Activated CD8-positive, alpha-beta T cell treated with anti-CD3 and anti-CD28 coated beads, Interleukin-2, amount 10 ng/mL, durations not matched to agents 7 days and 5 days (primary cell): ENCODE results near the gene FNBP1L. TPM values are rescaled to one million over a fixed set of nuclear protein-coding genes. Genes with fewer than 3 reads are reported as not detected.
"Not testable (repeated sequence)": the region's sequence is repeated elsewhere in the genome, so short reads cannot be mapped to it uniquely, and the experiment has no call there.

Experiments
- ATAC-seq: fragments of 150-1000 bp; cut with Tn5 transposase; one replicate; pipeline ENCODE4 v1.10.0; 2021; ENCODE audit warnings: moderate library complexity
- CTCF ChIA-PET: fragments of 350-600 bp; sonication (Branson Sonifier 250); formaldehyde crosslinking; loops from one replicate; lab custom pipeline; 2021; ENCODE audit warnings: antibody characterized with exemption; lab: Charles Lee
- POLR2A ChIA-PET: fragments of 350-600 bp; sonication (Branson Sonifier 250); formaldehyde crosslinking; loops from one replicate; lab custom pipeline; 2021; ENCODE audit warnings: antibody characterized with exemption; lab: Charles Lee
- DNase-seq: peaks from one replicate; pipeline ENCODE4 v3.0.0-alpha.2; 2020
- H3K27ac Mint-ChIP-seq: one replicate; pipeline ENCODE4 v1.8.0; 2021; ENCODE audit warnings: mild to moderate bottlenecking, mixed read lengths
- H3K27me3 Mint-ChIP-seq: one replicate; pipeline ENCODE4 v1.8.0; 2021; ENCODE audit warnings: low read depth, mixed read lengths
- H3K36me3 Mint-ChIP-seq: one replicate; pipeline ENCODE4 v1.8.0; 2021; ENCODE audit warnings: low read depth, mixed read lengths
- H3K4me1 Mint-ChIP-seq: one replicate; pipeline ENCODE4 v1.8.0; 2021; ENCODE audit warnings: low read depth, mixed read lengths
- H3K4me3 Mint-ChIP-seq: one replicate; pipeline ENCODE4 v1.8.0; 2021; ENCODE audit warnings: mild to moderate bottlenecking, mixed read lengths
- H3K9me3 Mint-ChIP-seq: one replicate; pipeline ENCODE4 v1.8.0; 2022; ENCODE audit warnings: mixed read lengths; ENCODE audit not compliant: insufficient read depth
- total RNA-seq, 2 experiments: library from RNA; stranded (reverse); gene quantifications; one replicate each; pipeline ENCODE4 v1.2.3, GENCODE V29; 2021

FNBP1L gene
- total RNA-seq, 2 experiments from 2014 or later: 0.10 TPM; not detected in 1

DNA sequence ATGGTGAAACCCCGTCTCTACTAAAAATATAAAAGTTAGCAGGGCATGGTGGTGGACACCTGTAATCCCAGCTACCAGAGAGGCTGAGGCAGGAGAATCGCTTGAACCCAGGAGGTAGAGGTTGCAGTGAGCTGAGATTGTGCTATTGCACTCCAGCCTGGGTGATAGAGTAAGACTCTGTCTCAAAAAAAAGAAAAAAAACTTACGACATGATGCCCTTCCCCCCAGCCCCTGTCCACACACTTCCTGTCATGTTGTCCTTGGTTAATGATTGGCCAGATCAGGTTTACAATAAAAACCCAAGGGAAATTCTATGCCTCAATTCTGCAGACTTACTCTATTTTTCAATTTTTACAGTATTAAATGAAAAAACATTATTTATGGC is 143.4 kb downstream of the FNBP1L start:
- H3K4me3 Mint-ChIP-seq, H3K9me3 Mint-ChIP-seq, DNase-seq, POLR2A ChIA-PET, H3K36me3 Mint-ChIP-seq, ATAC-seq: not testable (repeated sequence)
- CTCF ChIA-PET: interaction anchor here (1.5 kb wide), 1 partner anchor 38 kb away, joined by 5 read pairs; no protein-coding TSS in a partner anchor
- H3K27me3 Mint-ChIP-seq: peaks cover 21% of the 10 kb centered on the region
- H3K27ac Mint-ChIP-seq: peak overlapping the region; percentile 7
- peaks cover 36% of the 10 kb centered on the region for H3K4me1 Mint-ChIP-seq

DNA sequence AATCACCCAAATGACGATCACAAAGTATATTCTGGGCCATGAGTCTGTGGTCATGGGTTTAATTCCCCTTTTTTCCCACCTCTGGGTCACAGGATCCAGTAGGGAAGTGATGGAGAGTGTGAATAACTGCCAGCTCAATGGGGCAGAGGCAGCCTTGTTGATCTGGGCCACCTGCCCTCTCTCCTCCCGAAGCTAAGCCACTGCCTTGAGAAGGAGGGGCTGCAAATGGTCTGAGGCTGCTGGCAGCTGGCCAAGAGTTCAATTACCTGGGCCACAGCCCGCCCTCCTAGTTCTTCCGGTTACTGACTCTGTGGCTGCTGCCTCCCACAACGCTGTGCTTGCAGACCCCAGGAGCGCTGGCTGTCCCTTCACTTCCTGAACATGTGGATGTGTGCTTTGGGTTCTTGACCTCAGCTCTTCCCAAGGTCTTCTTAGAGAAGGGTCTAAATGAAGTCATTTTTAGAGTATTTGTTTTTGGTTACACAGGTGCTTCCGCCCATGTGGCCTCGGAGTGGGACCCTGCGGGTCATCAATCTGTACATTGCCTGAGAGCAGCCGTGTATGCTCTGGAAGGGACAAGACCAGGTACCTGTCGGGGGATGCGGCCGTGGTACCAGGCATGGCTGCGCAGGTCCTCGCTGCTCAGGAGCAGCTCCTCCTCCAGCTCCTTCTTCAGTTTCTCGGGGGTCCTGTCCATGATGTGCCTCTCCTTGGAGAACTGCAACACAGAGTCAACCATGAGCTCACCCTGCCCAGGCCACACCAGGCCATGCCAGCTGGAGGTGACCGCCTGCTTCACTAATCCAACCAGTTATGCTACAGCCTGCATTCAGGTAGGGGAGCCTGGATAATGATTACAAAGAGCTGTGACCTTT is 144.0 kb downstream of the FNBP1L start:
- Mint-ChIP-seq H3K27ac (peak overlapping the region; percentile 7), H3K36me3 (no peaks in the 10 kb centered on the region), H3K9me3 (no peaks in the 10 kb centered on the region), H3K4me3 (no peak overlapping the region), H3K27me3 (peaks cover 26% of the 10 kb centered on the region), H3K4me1 (peaks cover 36% of the 10 kb centered on the region)
- ATAC-seq (peak; percentile 63), DNase-seq (peak; percentile 67)
- CTCF ChIA-PET: interaction anchor here (0.7 to 1.5 kb wide), 3 partner anchors 38 to 254 kb away, joined by 3 to 5 read pairs (median 4); no protein-coding TSS in a partner anchor
- POLR2A ChIA-PET: no interaction called here

DNA sequence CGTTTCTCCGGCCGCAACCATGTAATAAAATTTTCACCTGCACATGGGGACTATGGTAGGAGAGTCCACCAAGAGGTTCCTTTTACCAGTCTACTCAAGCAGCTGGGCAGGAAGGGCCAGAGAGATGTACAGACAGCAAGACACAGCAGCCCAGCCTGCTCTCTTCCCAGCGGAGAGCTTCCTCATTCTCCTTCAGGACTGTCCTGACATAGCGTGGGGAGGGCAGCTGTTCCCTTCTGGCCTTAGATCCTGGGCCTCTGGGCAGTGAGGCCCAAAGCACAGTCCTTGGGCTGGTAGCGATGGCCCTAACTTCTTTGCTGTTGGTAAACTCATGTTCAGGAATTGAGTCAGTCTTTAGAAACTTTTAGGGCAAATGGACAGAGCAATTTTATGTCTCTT is 144.6 kb downstream of the FNBP1L start:
- Mint-ChIP-seq H3K27me3 (peaks cover 28% of the 10 kb centered on the region), H3K9me3 (no peaks in the 10 kb centered on the region), H3K36me3 (no peaks in the 10 kb centered on the region), H3K4me3 (no peak overlapping the region), H3K27ac (no peak overlapping the region), H3K4me1 (peaks cover 36% of the 10 kb centered on the region)
- POLR2A ChIA-PET: no interaction called here
- CTCF ChIA-PET: interaction anchor here (0.7 to 1.5 kb wide), 3 partner anchors 37 to 253 kb away, joined by 3 to 5 read pairs (median 4); no protein-coding TSS in a partner anchor
- DNase-seq: no peak
- no peak for ATAC-seq

DNA sequence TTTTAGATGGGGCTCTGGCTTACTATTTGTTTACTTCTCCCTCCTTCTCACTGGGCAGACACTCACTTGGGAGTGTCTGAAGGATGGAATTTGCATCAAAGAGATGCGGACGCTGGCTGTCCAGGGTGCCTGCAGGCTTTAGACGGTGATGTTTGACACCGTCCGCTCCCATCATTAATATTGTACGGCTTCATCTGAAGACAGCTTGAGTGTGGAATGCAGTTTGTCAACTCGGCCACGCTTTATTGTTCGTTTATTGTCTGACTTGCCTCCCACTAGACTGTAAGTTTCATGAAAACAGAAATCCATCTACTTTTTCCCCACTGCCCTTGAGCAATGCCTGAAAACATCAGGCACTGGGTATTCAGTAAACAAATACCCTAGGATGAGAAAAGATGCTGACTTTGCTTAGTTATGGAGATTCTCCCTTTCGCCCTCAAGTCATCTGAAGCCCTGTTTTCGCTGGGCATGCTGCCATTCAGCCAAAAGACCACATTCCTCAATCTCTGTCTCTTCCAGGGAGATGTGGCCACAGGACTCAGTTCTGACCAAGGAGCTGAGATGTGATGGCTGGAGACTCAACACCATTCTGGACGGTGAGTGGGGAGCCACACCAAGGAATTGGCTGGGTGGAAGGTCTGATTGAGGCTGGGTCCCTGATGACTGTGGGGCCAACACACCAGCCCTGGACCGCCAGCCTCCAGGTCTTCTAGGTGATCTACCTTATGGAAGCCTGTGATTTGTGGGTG is 146.1 kb downstream of the FNBP1L start:
- Mint-ChIP-seq H3K27ac (no peak overlapping the region), H3K36me3 (no peaks in the 10 kb centered on the region), H3K4me3 (no peak overlapping the region), H3K4me1 (peaks cover 27% of the 10 kb centered on the region), H3K9me3 (no peaks in the 10 kb centered on the region), H3K27me3 (peaks cover 28% of the 10 kb centered on the region)
- CTCF ChIA-PET: interaction anchor here (0.7 kb wide), 1 partner anchor 249 kb away, joined by 3 read pairs; no protein-coding TSS in a partner anchor
- POLR2A ChIA-PET: no interaction called here
- no peak for ATAC-seq
- DNase-seq: no peak

DNA sequence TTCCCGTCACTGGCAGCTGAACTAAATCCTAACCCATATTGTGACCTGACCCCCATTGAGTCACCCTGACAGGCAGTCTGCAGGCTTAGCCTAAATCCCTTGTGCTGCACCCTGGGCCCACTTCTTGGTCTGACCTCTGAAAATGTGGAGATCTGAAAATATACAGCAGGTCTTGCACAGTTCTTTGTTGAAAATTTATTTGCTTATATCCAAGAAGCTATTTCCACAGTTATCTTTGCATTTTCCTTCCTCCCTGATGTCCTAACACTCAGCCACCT is 146.6 kb downstream of the FNBP1L start:
- CTCF ChIA-PET: no interaction called here
- POLR2A ChIA-PET: no interaction called here
- no peaks in the 10 kb centered on the region for H3K36me3 Mint-ChIP-seq
- peaks cover 23% of the 10 kb centered on the region for H3K4me1 Mint-ChIP-seq
- no peak overlapping the region for H3K4me3 Mint-ChIP-seq
- H3K27ac Mint-ChIP-seq: no peak overlapping the region
- DNase-seq: no peak
- no peaks in the 10 kb centered on the region for H3K9me3 Mint-ChIP-seq
- no peak for ATAC-seq
- peaks cover 28% of the 10 kb centered on the region for H3K27me3 Mint-ChIP-seq

DNA sequence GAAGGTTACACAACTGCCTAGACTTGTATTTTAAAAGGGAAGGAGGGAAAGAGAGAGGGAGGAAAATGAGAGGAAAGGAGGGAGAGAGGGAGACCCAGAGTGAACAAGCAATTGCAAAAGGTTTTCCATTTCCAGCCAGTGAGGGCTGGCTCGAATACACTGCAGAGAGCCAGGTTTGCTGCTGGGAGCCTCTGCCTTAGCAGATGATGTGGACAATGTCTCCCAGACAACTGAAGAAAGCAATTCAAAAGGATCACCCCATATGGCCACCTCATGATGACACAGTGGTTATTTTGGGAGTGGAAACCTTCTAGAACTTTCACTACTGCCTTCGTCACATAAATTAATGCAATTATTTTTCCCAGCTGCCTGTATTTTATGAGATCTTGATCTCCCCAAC is 147.3 kb downstream of the FNBP1L start:
- Mint-ChIP-seq H3K27me3 (peaks cover 28% of the 10 kb centered on the region), H3K4me1 (peaks cover 18% of the 10 kb centered on the region), H3K4me3 (no peak overlapping the region), H3K36me3 (no peaks in the 10 kb centered on the region), H3K27ac (no peak overlapping the region), H3K9me3 (no peaks in the 10 kb centered on the region)
- ATAC-seq (no peak), DNase-seq (no peak)
- POLR2A ChIA-PET: no interaction called here
- CTCF ChIA-PET: no interaction called here

DNA sequence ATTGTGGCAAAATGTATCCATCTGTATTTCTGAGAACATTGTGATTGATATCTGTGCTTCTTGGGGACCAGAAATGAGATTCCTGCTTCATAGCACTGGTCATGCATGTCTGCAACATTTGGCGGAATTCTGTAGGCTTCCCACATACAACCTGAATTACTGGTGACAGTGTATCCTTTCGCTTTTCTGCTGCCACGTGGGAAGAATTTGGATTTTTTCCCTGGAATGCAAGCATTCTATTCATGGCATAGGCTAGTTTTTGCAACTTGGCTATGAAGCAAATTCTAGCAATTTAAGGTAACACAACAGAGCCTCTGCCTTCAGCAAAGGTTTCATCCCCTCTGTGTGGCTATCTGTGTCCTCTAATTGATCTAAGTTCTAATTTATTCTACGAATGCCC is 147.8 kb downstream of the FNBP1L start:
- DNase-seq: no peak
- peaks cover 13% of the 10 kb centered on the region for H3K4me1 Mint-ChIP-seq
- peaks cover 28% of the 10 kb centered on the region for H3K27me3 Mint-ChIP-seq
- ATAC-seq: no peak
- no peaks in the 10 kb centered on the region for H3K36me3 Mint-ChIP-seq
- ChIA-PET POLR2A (no interaction called here), CTCF (no interaction called here)
- no peaks in the 10 kb centered on the region for H3K9me3 Mint-ChIP-seq
- H3K27ac Mint-ChIP-seq: no peak overlapping the region
- H3K4me3 Mint-ChIP-seq: no peak overlapping the region

DNA sequence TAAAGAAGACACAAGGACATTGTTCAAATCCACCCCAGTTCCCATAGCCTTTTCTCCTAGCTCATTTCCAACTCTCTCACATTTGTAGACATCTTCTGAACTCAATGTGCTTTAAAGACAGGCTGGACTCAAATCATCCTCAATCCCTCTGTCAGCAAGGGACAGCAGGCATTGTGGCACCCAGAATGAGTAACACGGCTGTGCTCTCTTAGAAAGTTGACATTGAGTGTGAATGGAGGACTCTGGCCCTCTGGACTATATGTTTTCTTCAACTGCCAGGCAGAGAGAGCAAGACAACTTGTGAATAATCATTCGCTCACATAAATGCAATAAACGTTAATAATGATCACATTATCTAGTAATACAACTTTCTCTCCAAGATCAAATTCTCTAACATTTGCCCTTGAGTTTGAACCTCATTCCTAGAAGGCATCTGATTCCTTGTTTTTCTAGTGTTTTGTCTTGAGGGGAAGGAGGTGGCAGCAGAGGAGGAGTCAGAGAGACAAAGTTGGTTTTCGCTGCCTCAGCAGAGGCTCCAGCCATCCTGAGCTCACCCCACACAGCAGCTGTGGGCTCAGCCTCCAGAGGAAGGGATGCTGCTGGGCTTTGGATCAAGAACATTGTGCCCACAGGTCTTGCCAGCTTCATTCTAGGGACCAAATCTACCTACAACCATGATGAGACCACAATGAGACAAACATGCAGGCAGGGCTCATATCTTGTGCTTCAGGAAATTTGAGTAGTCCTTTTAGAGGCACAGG is 148.6 kb downstream of the FNBP1L start:
- no peak overlapping the region for H3K27ac Mint-ChIP-seq
- H3K27me3 Mint-ChIP-seq: peaks cover 28% of the 10 kb centered on the region
- H3K9me3 Mint-ChIP-seq: no peaks in the 10 kb centered on the region
- no peak for ATAC-seq
- ChIA-PET POLR2A (no interaction called here), CTCF (no interaction called here)
- no peak for DNase-seq
- H3K4me1 Mint-ChIP-seq: peaks cover 9% of the 10 kb centered on the region
- no peak overlapping the region for H3K4me3 Mint-ChIP-seq
- no peaks in the 10 kb centered on the region for H3K36me3 Mint-ChIP-seq

DNA sequence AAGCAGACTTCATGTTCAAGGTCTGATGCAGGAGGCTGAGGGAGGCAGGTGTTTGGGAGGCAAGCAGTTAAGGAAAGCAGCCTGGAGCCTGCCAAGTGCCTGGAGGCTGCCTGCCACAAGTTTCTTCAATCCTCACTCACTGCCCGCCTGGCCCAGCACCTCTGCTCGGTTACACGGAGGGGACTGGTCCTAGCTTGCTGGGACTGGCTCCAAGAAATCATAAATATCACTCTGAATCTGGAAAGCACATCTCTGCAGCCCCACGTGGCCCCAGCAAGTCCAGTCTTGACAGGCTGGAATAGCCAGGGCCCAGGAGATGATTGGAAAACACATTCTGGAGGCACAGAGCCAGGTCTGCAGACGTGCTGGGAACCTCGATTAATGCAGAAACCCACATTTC is 149.8 kb downstream of the FNBP1L start:
- ChIA-PET POLR2A (interaction anchor here (0.6 kb wide), 1 partner anchor 49 kb away, joined by 3 read pairs; no protein-coding TSS in a partner anchor), CTCF (no interaction called here)
- DNase-seq (no peak), ATAC-seq (no peak)
- Mint-ChIP-seq H3K9me3 (no peaks in the 10 kb centered on the region), H3K27ac (no peak overlapping the region), H3K36me3 (no peaks in the 10 kb centered on the region), H3K4me3 (no peak overlapping the region), H3K27me3 (peaks cover 27% of the 10 kb centered on the region), H3K4me1 (no peaks in the 10 kb centered on the region)

DNA sequence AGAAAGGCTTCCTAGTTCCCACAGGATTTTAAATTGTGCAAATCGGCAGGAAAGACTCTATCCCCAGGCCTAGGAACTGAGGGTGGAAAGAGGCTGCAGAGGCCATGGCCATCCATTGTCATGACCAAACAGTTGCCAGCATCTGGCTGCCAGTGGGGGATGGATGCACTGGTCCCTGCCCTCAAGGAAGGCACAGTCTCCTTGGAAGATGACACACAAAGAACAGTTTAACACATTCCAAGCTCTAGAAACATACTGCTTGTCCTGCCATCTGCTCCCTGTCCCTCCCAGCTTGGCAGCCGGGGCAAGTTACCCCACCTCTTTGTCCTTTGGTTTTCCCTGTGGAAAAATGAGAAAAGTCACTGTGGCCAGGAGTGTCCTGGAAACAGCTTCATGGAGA is 150.5 kb downstream of the FNBP1L start:
- Mint-ChIP-seq H3K9me3 (no peaks in the 10 kb centered on the region), H3K27me3 (peaks cover 27% of the 10 kb centered on the region), H3K27ac (no peak overlapping the region), H3K36me3 (no peaks in the 10 kb centered on the region), H3K4me3 (no peak overlapping the region), H3K4me1 (no peaks in the 10 kb centered on the region)
- ATAC-seq (no peak), DNase-seq (no peak)
- ChIA-PET CTCF (no interaction called here), POLR2A (interaction anchor here (0.6 kb wide), 1 partner anchor 50 kb away, joined by 3 read pairs; no protein-coding TSS in a partner anchor)

DNA sequence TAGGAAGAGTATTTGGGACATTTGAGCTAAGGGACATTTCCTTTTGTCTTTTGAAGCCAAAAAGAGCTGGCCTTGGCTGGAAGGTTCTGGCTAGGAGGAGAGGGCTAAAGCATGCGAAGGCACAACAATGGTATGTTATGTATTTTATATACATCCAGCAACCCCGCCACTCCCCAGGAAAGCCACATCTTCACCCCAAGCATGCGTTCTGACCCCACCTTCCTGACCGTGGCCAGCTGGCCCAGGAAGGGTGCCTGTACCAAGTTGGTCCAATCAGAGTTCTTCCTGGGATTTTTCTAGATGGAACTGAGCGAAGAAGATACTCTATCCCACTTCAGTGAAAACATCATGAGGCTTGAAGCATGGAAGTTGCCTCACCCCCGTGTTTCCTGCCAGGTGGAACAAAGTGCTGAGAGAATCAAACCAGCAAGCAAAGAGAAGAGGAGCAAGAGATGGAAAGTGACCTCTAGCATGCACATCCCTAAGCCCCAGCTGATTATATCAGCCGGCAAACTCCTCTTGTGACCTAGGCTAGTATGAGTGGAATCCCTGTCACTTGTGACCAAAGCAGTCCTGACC is 151.0 kb downstream of the FNBP1L start:
- ATAC-seq: no peak
- H3K36me3 Mint-ChIP-seq: no peaks in the 10 kb centered on the region
- H3K9me3 Mint-ChIP-seq: no peaks in the 10 kb centered on the region
- POLR2A ChIA-PET: no interaction called here
- peaks cover 24% of the 10 kb centered on the region for H3K27me3 Mint-ChIP-seq
- no peak overlapping the region for H3K27ac Mint-ChIP-seq
- DNase-seq: no peak
- no peaks in the 10 kb centered on the region for H3K4me1 Mint-ChIP-seq
- CTCF ChIA-PET: interaction anchor here (0.6 kb wide), 1 partner anchor 162 kb away, joined by 3 read pairs; no protein-coding TSS in a partner anchor
- no peak overlapping the region for H3K4me3 Mint-ChIP-seq
